BLaER1 (cell line): ENCODE data around the gene C3orf22.

Experiments used
- H3K27ac ChIP-seq: shearing (Covaris generic); formaldehyde crosslinking; 2 replicates; pipeline ENCODE4 v1.8.1; 2022
- H3K27me3 ChIP-seq: shearing (Covaris generic); formaldehyde crosslinking; 2 replicates; pipeline ENCODE4 v1.8.1; 2022
- H3K36me3 ChIP-seq: shearing (Covaris generic); formaldehyde crosslinking; 2 replicates; pipeline ENCODE4 v1.8.1; 2022
- H3K4me1 ChIP-seq: shearing (Covaris generic); formaldehyde crosslinking; 2 replicates; pipeline ENCODE4 v1.8.1; 2022
- H3K4me2 ChIP-seq: shearing (Covaris generic); formaldehyde crosslinking; 2 replicates; pipeline ENCODE4 v1.8.1; 2022
- H3K4me3 ChIP-seq: shearing (Covaris generic); formaldehyde crosslinking; 2 replicates; pipeline ENCODE4 v1.8.1; 2022
- H3K9ac ChIP-seq: shearing (Covaris generic); formaldehyde crosslinking; 2 replicates; pipeline ENCODE4 v1.8.1; 2022
- H3K9me3 ChIP-seq: shearing (Covaris generic); formaldehyde crosslinking; 2 replicates; pipeline ENCODE4 v1.8.1; 2022
- H4K20me1 ChIP-seq: shearing (Covaris generic); formaldehyde crosslinking; 2 replicates; pipeline ENCODE4 v1.8.1; 2022
- Cebpa-rat ChIP-seq: shearing (Covaris generic); IDR thresholded peaks from 2 replicates; pipeline ENCODE4 v1.8.1; 2022

The C3orf22 gene

DNA sequence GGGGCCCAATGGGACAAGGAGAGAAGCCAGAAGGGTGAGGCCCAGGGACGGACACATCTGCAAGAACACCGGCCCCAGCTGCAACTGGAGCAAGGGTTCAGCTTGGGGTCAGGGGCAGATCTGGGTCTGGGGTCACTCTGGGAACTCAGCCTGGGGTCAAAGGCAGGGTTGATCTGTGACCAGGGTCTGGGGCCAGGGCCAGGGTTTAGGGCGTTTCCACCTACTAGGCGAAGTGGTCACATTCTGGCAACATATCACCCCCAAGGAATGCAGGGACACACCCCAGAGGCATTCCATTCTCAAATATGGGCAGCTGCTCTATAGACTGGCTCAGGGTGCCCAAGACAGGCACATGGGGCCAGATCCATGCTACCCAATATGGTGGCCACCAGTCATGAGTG lies 50.2 kb downstream of the C3orf22 start:
- Histone ChIP-seq H3K4me1 (peaks cover 11% of the 10 kb centered on the region; the same call in 1 of the 2 replicates), H4K20me1 (no peaks in the 10 kb centered on the region), H3K27me3 (no peaks in the 10 kb centered on the region), H3K9me3 (no peaks in the 10 kb centered on the region), H3K27ac (no peak overlapping the region), H3K4me2 (no peak overlapping the region), H3K36me3 (no peaks in the 10 kb centered on the region), H3K4me3 (no peak overlapping the region), H3K9ac (no peak overlapping the region)
- TF ChIP-seq Cebpa-rat: no peak

DNA sequence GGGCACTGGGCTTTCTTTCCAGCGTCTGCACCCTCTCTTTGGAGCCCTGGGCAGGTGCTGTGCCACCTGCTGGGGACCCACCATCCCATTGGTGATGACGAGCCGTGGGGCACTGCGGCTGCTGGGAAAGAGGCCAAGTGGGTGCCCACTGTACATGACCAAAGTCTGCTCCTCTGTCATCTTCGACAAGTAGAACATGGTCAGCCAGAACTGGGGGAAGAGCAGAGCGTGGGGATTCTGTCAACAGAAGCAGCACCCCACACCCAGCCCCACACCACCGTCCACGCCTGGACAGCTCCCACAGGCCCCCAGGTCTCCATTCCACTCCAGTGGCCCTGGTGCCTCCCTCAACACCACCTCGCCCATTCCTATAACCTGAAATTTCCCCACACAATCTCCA lies 50.8 kb downstream of the C3orf22 start:
- Histone ChIP-seq H3K4me2 (no peak overlapping the region), H4K20me1 (no peaks in the 10 kb centered on the region), H3K36me3 (no peaks in the 10 kb centered on the region), H3K27me3 (no peaks in the 10 kb centered on the region), H3K4me1 (peaks cover 11% of the 10 kb centered on the region; the same call in 1 of the 2 replicates), H3K9ac (no peak overlapping the region), H3K9me3 (no peaks in the 10 kb centered on the region), H3K27ac (no peak overlapping the region), H3K4me3 (no peak overlapping the region)
- no peak for TF ChIP-seq Cebpa-rat

GRCh38 chr3:126503701-126504100 lies 55.0 kb downstream of the C3orf22 start:
- Histone ChIP-seq H3K4me2 (no peak overlapping the region), H3K4me3 (no peak overlapping the region), H3K27me3 (no peaks in the 10 kb centered on the region), H3K9ac (no peak overlapping the region), H3K9me3 (no peaks in the 10 kb centered on the region), H3K36me3 (no peaks in the 10 kb centered on the region), H3K27ac (no peak overlapping the region), H4K20me1 (no peaks in the 10 kb centered on the region), H3K4me1 (peaks cover 35% of the 10 kb centered on the region)
- no peak for TF ChIP-seq Cebpa-rat

DNA sequence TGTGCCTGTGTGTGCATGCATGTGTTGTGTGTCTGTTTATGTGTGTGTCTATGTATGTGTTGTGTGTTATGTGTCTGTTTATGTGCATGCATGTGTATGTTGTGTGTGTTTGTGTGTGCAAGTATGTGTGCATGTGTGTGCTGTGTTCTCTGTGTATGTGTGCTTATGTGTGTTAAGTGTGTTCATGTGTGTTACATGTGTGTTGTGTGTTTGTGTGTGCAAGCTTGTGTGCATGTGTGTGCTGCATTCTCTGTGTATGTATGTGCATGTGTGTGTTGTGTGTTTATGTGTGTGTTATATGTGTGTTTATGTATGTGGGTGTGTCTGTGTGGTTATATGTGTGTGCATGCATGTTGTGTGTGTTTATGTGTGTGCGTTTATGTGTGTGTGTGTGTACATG lies 56.1 kb downstream of the C3orf22 start:
- no peak overlapping the region for H3K9ac ChIP-seq
- H3K27me3 ChIP-seq: no peaks in the 10 kb centered on the region
- peaks cover 45% of the 10 kb centered on the region for H3K4me1 ChIP-seq
- no peaks in the 10 kb centered on the region for H4K20me1 ChIP-seq
- no peak overlapping the region for H3K27ac ChIP-seq
- H3K36me3 ChIP-seq: no peaks in the 10 kb centered on the region
- no peak for TF ChIP-seq Cebpa-rat
- H3K4me2 ChIP-seq: no peak overlapping the region
- H3K4me3 ChIP-seq: no peak overlapping the region
- no peaks in the 10 kb centered on the region for H3K9me3 ChIP-seq

GRCh38 chr3:126501736-126502135 lies 57.0 kb downstream of the C3orf22 start:
- Histone ChIP-seq H3K4me3 (no peak overlapping the region), H3K4me1 (peaks cover 54% of the 10 kb centered on the region), H3K9ac (no peak overlapping the region), H3K9me3 (no peaks in the 10 kb centered on the region), H4K20me1 (no peaks in the 10 kb centered on the region), H3K27ac (no peak overlapping the region), H3K4me2 (peak overlapping the region; percentile 55), H3K36me3 (no peaks in the 10 kb centered on the region), H3K27me3 (no peaks in the 10 kb centered on the region)
- no peak for TF ChIP-seq Cebpa-rat

DNA sequence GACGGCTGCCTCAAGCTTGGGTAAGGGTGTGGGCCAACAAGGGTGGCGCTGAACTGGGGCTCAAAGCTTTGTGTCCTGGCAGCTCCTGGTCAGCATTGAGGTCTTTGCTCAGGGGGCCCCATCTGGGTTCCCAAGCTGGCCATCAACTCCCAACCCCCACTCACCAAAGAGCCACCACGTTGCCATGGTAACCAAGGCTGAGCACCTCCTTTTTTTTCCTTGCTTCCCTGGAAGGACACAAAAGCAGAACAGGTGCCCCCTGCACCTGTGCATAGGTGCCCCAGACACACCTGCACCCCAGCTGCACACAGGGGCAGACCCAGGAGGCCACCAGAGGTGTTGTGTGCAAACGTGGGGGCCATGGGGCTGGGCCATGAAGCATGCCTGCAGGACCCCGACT lies 57.7 kb downstream of the C3orf22 start:
- no peaks in the 10 kb centered on the region for H3K27me3 ChIP-seq
- H3K4me2 ChIP-seq: peak overlapping the region; percentile 55
- H4K20me1 ChIP-seq: no peaks in the 10 kb centered on the region
- no peak overlapping the region for H3K27ac ChIP-seq
- no peaks in the 10 kb centered on the region for H3K36me3 ChIP-seq
- no peak for TF ChIP-seq Cebpa-rat
- peaks cover 61% of the 10 kb centered on the region for H3K4me1 ChIP-seq
- no peak overlapping the region for H3K9ac ChIP-seq
- no peaks in the 10 kb centered on the region for H3K9me3 ChIP-seq
- no peak overlapping the region for H3K4me3 ChIP-seq

DNA sequence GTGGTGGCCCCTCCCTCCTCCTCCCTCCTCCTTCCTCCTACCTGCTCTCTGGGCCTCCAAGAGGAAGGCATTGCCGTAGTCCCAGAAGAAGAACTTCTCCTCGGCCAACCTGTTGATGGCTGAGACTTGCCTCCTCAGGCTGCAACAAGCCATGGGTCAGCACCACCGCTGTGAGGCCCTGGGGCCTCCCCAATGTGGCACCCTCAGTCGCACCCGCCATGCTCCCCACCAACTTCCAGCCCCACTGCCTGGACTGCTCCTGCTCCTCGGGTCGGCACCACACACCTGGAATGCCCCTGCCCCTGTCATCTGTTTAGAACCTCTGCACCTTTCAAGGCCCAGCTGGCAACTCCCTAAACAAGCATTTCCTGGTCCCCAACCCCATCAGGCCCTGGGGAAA lies 58.7 kb downstream of the C3orf22 start:
- Histone ChIP-seq H3K4me1 (peaks cover 71% of the 10 kb centered on the region), H3K36me3 (no peaks in the 10 kb centered on the region), H3K9ac (no peak overlapping the region), H3K27me3 (no peaks in the 10 kb centered on the region), H3K27ac (no peak overlapping the region), H4K20me1 (no peaks in the 10 kb centered on the region), H3K9me3 (no peaks in the 10 kb centered on the region), H3K4me2 (no peak overlapping the region), H3K4me3 (no peak overlapping the region)
- no peak for TF ChIP-seq Cebpa-rat
